Islet of Langerhans (tissue), 1 donor: ENCODE data around the gene URM1.

Experiments
- FAIRE-seq: peaks from one replicate; lab custom pipeline; 2011; peaks lifted over from hg19 to GRCh38; lab: Jason Lieb, UNC

Gene URM1

DNA sequence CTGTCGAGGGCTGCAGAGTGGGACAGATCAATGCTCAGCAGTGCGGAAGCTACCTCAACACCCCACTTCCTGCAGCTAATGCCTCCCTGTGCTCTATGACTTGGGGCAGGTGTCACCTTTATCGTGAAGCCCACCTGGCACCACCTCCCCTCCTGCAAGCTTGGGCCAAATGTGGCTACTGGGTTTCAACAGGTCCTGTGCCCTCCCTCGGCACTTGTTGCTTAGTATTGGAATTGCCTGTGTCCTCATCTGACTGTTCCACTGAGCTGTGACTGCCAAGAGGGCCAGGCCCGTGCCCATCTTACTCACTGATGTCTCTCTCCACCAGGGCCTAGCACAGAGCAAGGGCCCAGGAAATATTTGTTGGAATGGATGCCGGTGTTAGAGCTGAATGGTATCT lies 21.4 kb upstream of the URM1 start:
- FAIRE-seq = no peak

DNA sequence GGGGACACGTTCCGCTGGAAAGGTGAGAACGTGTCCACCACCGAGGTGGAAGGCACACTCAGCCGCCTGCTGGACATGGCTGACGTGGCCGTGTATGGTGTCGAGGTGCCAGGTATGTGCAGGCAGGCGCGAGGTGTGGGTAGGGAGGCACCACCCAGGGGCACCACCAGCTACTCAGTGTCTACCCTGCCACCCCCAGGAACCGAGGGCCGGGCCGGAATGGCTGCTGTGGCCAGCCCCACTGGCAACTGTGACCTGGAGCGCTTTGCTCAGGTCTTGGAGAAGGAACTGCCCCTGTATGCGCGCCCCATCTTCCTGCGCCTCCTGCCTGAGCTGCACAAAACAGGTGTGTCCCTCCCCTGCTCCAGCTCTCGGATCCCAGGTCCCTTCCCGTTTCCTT lies 15.7 kb upstream of the URM1 start:
- no peak for FAIRE-seq

DNA sequence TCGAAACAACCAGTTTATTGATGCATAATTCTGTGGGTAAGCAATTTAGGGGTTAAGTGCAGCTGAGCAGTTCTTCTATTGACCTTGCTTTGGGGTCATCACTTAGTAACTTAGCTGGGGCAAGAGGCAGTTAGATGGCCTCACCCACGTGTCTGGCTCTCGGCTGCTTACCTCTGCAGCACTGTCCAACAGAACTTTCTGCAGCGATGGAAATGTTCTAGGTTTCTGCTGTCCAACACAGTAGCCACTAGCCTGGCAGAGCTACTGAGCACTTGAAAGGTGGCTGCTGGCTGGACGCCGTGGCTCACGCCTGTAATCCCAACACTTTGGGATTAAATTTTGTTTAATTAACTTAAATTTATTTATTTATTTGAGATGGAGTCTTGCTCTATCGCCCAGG lies 13.1 kb upstream of the URM1 start:
- no peak for FAIRE-seq

DNA sequence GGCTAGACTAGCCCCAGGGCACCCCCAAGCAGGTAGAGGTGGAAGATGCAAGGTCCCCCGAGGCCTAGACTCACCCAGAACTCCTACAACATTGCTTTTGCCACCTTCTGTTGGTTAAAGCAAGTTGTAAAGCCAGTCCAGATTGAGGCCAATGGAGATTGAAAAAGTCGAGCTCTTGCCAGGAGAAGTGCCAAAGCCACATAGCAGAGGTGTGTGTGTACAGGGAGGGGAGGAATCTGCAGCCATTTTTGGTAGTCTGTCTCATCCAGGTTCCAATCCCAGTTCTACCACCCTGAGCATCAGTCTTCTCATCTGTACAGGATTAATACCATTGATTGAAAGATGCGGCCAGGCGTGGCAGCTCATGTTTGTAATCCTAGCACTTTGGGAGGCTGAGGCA lies 12.3 kb upstream of the URM1 start:
- no peak for FAIRE-seq

DNA sequence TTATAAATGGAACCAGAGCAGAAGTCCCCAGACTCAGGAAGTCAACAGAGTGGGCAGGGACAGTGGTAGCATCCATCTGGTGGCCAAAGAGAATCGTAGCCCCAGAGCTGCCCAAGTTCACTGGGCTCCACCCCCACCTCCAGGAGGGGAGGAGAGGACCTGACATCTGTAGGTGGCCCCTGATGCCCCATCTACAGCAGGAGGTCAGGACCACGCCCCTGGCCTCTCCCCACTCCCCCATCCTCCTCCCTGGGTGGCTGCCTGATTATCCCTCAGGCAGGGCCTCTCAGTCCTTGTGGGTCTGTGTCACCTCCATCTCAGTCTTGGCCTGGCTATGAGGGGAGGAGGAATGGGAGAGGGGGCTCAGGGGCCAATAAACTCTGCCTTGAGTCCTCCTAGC lies 10.3 kb upstream of the URM1 start:
- no peak for FAIRE-seq

DNA sequence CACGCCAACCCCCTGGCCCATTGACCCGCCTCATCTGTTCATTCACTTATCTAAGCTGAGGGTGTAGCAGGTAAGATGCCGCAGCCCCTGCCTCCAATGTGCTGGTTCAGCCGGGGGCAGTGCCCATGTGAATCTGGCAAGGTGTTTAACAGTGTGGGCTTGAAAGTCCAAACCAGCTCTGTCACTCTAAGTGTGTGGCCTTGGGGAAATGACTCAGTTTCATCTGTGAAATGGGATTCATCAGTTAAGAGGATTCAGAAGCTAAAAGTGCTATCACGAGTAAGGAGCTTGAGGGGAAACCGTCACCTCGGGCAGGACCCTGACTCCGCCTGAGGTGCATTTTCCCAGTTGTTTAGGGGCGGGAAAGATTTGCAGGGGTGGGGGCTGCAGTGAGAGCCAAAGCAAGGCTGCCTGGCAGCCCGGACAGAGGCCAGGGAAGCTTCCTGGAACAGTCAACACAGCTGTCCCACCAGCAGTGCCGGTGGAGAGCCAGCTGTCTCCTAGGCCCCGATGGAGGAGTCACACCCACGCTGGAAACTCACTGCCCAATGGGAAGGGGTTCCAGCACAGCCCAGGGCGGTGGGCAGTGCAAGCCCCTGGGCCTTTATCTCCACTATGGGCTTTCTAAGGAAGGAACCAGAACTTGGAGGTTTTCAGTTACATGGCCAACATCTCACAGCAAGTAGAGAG lies 9.7 kb upstream of the URM1 start:
- no peak for FAIRE-seq

DNA sequence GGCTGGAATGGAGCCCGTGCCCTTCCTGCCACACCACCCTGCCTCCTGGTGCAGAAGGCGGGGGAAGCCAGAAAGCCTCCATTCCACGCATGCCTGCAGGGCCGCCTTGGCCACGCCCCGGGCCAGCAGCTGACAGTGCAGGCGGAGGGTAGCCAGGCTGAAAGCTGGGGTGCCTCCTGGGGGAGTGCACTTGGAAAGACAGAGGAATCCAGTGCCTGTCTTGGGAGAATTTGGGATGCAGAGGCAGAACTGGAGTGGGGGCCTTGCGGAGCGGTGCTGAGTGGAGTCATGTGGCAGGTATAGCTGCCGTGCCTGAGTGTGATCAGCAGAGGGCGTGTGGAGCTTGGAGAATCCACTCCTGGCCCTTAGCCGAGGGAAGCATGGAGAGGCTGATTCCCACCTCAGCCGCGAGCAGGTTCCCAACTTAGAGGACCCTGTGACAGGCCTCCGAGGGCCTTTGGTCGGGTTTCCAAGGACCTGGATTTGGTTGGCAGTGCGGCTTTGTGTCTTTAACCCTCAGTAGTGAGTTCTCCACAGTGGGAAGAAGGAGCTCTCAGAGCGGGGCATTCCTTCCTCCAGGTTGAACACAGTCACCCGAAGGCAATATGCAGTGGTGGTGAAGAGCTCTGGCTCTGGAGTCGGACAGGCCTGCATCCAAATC lies 9.1 kb upstream of the URM1 start:
- FAIRE-seq = no peak

DNA sequence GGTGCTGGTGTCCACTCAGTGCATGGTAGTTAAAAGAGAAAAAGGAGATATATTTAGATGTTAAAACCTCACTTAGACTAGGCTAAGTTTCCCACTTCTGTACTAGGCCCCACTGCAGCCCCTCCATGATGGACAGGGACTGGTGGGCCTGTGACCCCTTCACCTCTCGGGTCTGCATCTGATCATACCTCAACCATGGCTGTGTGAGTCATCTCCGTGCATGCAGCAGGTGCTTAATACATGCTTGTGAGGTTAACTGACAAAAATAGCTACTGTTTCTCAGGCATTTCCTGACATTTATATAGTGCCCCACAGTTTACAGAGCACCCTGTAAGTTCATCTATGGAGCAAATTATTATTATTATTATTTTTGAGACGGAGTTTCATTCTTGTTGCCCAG lies 8.4 kb upstream of the URM1 start:
- no peak for FAIRE-seq

DNA sequence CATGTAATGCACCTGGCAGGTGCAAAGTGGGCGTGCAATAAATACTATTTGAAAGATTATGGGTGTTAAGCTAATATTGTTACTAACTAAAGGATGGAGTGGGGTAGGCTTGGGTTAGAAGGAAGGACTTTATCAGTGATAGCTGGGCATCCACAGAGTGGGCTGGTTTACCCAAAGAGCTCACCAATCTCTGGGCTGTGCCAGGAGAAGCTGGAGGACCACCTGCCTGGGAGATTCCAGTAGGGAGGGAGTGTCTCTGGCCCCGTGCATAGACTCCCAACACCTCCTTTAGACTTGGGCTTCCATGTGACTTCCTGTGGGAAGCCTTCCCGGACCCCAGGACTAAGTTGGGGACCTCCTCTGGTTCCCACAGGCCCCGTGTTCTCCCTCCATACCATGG lies 5.6 kb upstream of the URM1 start:
- FAIRE-seq = no peak

DNA sequence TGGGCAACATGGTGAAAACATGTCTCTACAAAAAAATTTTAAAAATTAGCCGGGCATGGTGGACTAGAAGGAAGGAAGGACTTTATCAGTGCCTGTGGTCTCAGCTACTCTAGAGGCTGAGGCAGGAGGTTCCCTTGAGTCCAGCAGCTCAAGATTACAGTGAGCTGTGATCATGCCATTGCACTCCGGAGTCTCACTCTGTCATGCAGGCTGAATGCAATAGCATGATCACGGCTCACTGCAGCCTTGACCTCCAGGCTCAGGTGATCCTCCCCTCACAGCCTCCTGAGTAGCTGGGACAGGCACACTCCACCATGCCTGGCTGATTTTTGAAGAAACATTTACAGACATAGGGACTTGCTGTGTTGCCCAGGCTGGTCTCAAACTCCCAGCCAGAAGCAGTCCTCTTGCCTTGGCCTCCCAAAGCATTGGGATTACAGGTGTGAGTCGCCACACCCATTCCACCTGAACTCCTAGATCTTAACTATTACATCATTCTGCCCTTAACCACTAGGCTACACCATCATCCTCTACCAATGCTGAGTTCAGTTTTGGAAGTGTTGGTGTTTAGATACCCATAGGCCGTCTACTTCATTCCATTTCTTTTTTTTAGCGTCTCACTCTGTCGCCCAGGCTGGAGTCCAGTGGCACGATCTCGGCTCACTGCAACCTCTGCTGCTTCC lies 2.0 kb upstream of the URM1 start:
- no peak for FAIRE-seq

DNA sequence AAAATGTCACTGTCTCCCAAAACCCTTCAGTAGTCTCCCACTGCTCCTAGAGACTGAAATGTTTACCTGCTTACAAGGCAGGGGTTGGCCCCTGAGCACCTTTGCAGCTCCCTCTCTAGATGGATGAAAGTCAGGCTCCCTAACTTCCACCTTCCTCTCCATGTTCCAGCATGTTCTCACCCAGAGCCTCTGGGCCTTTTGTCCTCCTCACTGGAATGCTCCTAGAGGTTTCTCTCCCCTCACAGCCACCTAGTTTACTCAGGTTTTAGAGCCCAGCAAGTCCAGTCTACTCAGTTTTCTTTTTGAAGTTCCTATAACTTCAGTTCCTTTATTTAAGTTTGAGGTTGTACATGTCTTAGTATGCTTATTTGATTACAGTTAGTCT lies 815 bp upstream of the URM1 start:
- FAIRE-seq = no peak

DNA sequence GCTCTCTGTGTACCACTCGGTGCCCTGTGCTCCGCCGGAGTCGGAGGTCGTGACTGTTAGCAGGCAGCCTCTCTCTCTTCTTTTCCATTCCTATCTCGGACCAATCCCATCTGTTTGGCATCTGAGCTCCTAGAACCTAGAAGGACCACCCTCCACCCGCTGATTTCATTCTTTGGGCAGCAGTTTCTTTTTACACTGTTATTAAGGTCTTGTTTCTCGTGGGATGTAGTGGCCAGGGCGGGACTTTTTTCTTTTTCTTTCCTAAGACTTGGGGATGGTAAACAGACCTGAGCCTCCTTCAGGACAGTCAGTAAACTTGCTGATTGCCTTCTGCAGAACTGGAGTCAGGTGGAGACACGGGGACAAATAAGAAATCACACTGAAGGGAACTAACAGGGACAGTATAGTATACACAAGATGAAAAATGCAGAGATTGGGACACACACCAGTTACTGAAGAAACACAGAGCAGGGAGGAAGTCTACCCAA lies 500 bp downstream of the URM1 start:
- FAIRE-seq = no peak

DNA sequence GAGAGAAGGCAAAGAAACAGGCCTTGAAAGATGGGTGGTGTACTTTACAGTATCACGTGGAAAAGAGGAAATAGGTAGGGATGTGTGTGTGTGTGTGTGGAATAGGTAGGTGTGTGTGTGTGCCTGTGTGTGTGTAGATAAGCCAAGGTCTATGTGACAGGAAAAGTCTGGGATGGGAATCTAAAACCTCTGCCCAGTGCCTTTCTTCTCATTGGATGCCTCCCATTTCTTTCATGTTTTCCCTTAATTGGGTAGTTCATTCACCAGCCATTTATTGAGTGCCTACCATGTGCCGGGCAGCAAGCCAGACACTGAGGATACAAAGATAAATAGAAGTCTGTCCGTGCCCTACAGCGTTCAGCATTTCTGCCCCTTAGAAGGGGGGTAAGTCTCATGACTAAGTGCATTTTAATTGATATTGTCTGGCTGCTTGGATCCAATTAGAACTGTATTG lies 1.0 kb downstream of the URM1 start:
- no peak for FAIRE-seq

DNA sequence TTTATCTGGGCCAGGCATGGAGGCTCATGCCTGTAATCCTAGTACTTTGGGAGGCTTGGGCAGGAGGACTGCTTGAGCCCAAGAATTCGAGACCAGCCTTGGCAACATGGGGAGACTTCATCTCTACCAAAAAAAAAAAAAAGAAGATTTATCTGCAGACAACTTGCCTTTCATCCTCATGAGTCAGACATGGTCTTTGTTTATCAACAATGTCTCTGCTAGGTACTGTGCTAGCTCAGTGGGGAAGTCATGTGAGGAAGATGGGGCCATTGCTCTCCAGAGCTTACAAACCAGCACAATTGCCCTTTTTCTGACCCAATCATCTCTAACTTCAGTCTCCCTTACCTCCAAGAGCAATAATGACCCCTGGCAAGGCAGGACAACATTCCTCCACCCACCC lies 1.6 kb downstream of the URM1 start:
- no peak for FAIRE-seq

DNA sequence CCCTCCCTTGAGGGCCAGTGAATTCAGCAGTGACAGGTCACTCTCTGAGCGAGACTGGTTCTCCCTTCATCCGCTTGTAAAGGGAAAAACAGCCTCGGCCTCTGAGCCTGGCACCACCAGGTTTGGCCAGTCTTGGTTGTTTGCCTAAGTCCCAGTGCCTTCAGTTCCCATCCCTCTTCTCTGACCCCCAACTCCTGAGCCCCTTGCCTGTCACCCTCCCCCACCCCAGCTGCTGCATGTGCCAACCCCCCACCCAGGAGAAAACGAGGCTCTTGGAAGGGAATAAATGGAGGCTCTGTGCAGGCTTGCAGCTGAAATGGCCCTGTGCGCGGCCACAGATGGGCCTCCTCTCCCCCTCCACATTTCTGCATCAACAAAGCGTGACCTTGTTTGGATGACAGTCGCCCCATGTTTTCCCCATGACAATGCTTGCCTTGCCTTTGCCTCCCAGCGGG lies 3.1 kb downstream of the URM1 start:
- FAIRE-seq = no peak

DNA sequence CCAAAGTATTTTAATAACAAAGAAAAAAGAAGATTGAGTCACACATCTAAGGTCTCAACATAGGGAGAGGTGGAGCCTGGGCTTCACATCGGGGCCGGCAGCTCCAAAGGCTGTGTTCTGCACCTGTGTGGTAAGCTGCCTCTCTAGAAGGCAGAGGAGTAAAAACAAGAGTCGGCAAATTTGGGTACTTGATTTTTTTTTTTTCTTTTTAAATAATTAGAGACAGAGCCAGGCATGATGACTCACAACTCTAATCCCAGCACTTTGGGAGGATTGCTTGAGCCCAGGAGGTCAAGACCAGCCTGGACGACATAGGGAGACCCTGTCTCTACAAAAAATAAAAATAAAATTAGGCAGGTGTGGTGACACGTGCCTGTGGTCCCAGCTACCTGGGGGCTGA lies 4.7 kb downstream of the URM1 start:
- FAIRE-seq = no peak

DNA sequence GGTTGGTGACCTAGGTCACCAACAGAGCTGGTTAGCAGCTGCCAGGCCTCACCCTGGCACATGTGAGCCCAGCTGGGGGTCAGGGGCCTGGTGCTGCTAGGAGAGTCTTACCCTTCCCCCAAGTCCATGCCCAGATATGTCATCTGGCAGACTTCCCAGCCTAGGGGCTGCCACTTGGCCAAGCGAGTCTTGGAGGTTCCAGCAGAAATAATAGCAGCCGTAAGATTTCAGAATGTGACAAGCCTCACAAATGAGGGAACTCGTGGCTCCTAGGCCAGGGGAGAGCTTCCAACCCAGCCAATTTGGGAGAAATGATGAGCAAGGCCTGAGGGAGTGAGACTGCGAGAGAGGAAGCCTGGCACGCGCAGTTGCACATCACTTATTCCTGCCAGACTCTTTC lies 11.1 kb downstream of the URM1 start:
- FAIRE-seq = no peak

DNA sequence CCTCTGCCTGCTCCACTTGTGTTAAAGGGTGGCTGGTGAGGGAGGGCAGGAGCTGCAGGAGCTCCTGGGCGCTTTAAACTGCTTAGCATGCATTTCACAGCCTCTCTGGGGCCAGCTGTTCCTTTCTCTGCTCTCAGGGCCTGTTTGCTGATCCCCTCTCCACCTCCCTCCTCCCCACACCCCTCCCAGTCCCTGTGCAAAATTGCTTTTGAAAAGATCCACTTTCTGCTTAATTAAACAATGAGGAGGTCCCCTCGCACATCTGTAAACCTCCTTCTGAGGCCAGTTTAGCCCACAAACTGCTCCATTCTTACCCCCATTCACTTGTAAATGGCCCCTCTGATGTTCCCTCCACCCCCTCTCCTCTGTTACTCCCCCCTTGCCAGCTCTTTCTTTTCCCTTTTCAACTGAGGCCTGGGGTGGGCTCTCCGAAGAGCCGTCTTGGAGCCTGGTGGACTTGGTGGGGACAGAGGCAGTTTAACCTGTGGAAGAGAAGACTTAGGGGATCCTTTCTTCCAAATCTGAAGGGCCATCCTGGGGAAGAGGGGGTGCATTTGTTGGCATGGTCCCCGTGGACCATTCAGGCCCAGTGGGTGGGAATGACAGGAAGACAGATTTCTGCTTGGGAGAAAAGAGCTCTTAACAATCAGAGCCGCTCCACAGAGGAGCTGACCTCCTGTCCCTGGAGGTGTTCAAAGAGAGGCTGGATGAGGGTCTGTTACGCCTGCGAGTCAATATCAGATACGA lies 12.0 kb downstream of the URM1 start:
- no peak for FAIRE-seq

DNA sequence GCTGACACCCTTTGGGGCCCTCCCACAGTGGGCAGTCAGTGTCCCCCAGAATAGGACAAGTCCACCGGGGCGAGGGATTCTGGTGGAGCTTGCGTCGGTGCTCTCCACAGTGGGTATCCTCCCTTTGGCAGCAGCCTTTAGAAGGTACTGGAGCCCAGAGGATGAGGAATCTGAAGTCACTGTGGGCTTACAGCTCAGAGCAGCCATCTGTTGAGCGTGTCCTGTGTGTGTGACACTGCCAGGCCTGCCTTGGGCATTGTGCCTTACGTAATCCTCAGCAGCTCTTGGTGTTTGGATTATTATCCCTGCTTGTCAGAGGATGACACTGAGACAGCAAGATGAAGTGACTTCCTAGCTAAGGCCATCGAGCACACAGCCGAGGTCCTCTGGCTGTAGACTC lies 12.6 kb downstream of the URM1 start:
- no peak for FAIRE-seq

DNA sequence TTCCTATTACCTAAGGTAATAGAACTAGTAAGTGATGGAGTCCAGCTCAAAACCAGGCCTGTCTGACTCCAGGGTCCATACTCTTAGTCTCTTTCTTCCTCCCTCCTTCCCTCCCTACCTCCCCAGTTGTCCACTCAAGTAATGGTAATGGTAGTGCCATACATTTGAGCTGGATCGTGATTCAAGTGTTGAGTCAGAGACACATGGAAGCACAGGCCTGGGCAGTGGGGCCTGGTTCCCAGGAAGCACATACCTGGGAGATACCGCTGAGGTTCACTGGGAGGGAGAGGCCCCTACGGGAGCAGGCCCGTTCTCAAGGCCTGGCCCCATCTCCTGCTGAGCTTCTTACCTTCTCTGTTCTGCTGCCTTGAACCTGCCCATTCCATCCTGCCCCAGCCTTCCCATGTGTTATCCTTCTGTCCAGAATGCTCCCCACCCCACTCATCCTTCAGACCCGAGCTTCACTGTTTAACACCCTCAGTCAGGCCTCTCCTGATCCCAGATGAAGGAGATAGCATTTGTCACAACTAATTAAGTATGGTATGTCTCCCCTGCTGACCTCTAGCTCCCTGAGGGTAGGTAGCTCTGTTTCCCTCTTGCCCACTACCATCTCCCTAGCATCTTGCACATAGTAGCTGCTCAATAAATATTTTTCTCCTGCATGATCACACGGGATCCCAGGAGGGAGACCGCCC lies 13.8 kb downstream of the URM1 start:
- FAIRE-seq = no peak

DNA sequence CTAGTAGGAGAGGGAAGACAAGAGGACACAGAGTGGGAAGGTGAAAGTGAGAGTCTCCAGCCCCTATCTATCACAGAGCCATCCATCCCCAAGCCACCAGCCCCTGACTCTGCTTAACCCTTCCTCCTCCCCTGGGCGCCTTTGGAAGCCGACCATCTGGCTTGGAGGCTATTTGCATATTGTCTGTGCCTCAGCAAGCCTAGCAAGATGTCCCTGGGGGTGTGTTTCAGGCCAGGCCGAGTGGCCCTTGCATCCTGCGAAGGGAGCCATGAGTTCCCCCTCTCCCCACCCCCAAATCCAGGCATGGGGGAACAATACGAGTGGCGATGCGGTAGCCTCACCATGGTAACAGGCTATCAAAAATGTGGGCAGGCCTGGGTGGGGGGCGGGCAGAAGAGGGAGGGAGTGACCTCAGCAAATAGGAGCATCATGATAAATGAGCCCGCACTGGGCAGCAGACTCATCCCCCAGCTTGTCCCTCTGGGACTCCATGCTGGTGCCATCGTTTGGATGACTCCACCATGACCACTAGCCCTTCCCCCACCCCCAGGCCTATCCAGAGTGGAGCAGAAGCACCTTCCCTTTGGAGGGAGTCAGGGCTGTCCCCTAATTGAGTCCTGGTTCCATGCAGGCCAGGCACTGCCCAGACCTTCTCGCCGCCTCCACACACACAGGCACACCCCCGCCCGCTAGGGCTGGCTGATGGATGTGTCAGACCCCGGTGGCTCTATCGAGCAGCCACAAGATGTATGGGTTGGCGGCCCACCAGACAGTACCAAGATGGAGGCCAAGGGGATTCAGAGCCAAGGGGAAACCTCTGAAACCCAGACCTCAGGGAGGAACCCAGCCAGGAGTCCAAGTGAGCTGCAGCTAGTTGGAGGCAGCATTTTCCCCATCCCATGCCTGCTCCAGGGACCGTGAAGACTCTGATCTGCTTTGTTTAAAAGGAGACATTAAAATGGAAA lies 14.6 kb downstream of the URM1 start:
- no peak for FAIRE-seq
